Epithelial cell of esophagus (primary cell): ENCODE data around the gene TANGO2.
A peak's percentile ranks its signal among the peaks of the same experiment; 100 is the strongest.

ENCODE experiments used
- DNase-seq: peaks from one replicate; pipeline ENCODE4 v3.0.0; 2010; ENCODE audit warnings: low read depth
- H3K4me3 ChIP-seq: 2 replicates; pipeline ENCODE4 v1.5.1; 2011; ENCODE audit warnings: mild to moderate bottlenecking, low read length, control low read depth
- TF ChIP-seq, protein P1 (sequence below): IDR thresholded peaks from 2 replicates; pipeline ENCODE4 v1.5.1; 2011; ENCODE audit warnings: low read depth, mild to moderate bottlenecking, low read length, control low read depth, inconsistent platforms; ENCODE audit not compliant: insufficient read depth; ENCODE audit errors: missing control alignments

The TANGO2 gene

DNA sequence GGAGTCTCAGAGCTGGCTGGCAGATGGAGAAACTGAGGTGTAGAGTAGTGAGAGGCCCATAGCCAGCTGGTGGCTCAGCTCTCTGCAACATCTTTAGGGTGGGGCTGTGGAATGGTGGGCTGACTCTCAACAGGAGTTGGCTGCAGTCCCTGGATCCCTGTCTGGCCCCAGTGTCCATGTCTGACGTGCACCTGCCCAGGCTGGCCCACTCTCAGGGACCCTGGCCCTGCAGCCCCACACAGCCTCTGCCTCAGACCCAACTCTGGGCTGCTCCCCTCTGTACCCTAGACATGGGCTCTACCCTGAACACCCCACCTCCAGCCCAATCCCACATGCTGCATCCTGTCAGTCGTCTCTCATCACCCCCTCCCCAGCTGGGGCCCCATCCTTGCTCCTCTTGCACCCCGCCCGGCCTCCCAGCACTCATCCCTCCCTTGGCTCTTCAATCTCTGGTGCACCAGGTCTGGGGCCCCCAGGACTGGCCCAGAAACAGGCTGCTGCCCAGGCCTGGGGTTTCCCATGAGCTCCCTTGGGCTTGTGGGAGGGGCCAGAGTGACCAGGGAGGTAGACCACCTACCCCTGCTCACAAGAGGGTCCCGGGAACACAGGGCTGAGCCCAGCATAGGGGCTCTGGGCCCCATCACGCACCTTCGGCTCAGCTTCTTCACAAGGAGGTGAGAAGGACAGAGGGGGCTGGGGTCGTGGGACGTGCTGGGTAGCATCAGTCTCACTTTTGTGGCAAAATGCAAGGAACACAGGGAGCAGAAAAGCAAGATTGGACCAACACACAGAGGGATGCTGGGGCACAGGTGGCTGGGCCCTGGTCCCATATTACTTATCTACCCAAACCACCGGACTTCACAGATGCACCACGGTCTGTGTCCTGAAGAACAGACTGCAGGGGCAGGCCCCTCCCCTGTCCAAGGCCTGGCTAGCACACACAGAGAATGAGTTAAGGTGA is 35.8 kb upstream of the TANGO2 start:
- TF ChIP-seq, protein P1, sequence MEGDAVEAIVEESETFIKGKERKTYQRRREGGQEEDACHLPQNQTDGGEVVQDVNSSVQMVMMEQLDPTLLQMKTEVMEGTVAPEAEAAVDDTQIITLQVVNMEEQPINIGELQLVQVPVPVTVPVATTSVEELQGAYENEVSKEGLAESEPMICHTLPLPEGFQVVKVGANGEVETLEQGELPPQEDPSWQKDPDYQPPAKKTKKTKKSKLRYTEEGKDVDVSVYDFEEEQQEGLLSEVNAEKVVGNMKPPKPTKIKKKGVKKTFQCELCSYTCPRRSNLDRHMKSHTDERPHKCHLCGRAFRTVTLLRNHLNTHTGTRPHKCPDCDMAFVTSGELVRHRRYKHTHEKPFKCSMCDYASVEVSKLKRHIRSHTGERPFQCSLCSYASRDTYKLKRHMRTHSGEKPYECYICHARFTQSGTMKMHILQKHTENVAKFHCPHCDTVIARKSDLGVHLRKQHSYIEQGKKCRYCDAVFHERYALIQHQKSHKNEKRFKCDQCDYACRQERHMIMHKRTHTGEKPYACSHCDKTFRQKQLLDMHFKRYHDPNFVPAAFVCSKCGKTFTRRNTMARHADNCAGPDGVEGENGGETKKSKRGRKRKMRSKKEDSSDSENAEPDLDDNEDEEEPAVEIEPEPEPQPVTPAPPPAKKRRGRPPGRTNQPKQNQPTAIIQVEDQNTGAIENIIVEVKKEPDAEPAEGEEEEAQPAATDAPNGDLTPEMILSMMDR, result no peak
- no peak overlapping the region for H3K4me3 ChIP-seq
- DNase-seq, result no peak

DNA sequence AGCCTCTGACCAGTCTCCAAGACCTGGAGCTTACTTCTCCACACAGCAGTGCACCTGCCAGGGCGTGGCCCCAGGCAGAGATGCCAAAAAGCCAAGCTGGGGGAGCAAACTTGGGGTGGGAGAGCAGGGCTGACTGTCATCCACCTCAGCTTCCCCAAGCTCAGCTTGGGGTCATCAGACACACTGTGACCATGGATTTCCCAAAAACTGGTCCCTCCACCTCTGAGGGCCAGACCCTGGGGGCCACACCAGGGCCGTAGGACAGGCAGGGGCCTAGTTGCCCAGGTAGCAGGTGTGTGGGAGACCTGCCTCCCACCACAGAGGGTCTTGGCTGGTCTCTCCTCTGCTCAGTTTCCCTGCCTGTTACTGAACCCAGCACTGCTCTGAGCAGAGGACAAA is 34.9 kb upstream of the TANGO2 start:
- no peak for DNase-seq
- TF ChIP-seq, protein P1, result no peak
- H3K4me3 ChIP-seq, result peak overlapping the region; percentile 52

DNA sequence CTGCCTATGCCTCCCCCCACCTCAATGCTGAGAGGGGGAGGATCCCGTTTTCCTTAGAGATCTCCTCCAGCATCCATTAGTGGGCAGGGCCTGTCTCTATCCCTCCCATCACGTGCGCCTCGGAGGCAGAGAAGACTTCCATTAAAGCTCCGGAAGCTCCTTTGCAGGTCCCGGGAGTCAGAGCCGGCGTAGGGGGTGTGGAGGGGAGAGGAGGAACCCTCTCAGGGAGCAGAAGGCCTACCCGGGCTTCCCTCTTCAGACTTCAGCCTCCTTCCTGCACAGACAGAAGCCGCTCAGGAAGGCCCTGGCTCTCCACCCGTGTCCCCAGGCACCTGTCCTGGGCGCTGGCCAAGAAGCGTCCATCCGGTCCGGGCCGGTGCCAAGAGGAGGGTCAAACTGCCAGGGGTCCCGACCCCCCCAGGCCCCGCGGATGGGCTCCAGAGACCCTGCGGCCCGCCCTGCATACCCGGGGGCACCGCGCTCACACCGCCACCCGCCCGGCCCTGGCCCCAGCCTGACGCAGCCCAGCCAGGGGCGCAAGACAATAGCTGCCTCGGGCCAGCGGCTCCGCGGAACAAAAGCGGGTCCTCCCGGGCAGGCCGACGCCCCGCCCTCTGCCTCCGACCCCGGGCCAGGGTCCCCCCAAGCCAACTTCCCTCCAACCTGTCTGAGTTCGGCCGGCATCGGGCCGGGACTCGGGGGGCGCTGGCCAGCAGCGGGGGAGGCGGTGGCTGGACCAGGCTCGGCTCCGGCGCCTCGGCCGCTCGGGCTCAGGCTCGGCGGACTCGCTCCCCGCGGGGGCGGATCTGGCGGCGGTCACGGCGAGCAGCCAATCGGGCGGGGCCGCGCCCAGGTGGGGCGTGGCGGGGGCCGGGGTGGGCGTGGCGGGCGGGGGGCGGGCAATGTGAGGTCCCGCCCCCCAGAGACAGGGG is 34.2 kb upstream of the TANGO2 start:
- TF ChIP-seq, protein P1, result no peak
- H3K4me3 ChIP-seq, result peak overlapping the region; percentile 52
- DNase-seq, result peak; percentile 81

DNA sequence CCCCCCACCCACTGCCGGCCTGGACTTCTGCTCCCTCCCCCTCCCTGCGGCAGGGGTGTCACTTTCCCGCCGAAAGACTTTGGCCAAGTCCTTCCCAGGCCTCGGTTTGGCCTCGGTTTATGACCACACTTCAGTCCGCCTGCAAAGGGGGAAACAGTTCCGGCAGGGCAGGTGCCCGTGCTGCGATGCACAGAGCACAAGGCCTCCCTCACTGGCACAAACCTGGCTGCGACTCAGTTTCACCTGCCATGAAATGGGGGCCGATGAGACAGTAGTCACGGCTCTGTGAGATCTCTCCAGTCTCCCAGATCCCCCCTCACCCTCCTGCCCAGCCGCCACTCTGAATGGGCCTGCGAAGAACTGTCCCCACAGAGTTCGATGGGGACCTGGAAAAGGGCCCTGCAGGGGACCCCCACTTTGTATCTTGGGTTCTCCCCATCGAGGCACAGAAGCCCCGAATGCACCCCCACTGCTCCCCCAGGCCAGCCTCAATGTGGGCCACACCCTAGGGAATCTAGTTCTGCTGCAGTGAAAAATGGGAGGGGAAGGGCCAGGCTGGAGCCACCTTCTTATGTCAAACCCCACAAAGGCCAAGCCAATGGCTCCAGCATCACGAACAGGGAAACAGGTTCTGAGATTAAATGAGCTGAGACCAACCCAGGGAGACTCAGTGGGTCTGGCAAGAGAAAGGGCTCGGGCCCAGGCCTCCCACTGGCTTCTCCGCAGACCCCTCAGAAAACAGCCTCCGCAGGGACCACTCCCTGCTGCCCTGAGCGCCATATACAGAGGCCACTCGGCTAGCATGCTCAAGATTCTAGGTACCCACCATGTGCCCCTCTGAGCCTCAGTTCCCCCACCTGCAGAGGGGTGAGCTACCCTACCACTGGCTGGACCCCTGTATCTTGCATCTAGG is 33.3 kb upstream of the TANGO2 start:
- TF ChIP-seq, protein P1, result no peak
- H3K4me3 ChIP-seq, result no peak overlapping the region
- no peak for DNase-seq

DNA sequence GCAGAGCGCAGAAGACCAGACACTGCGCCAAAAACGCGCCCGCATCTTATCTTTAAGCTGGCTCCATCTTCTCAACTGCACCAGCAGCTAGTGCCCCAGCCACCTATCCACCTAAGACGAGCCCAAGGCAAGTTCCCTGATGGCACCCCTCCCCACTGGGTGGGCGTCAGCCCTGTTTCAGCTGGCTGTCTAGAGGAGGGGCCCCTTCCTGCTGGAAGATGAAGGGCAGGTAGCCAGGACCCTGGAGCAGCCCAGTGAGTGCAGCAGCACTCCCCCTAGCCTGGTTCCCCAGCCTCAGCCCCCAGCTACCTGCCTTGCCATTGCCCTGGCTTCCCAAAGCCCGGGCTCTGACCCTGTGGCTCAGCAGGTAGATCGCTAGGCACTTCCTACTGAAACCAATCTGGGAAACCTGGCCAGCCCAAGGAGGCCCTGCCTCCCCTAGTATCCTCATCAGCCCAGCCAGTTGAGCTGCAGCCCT is 32.5 kb upstream of the TANGO2 start:
- no peak for DNase-seq
- TF ChIP-seq, protein P1, result no peak
- H3K4me3 ChIP-seq, result no peak overlapping the region

- no peak for DNase-seq
- TF ChIP-seq, protein P1, result no peak
- no peak overlapping the region for H3K4me3 ChIP-seq
Observed at GRCh38 chr22:19988965-19989724, 31.8 kb upstream of the TANGO2 start.
